GM18498 (cell line): ENCODE results near the gene ZP3.
"Not testable (repeated sequence)": the region's sequence is repeated elsewhere in the genome, so short reads cannot be mapped to it uniquely, and the experiment has no call there.

Source experiments
- ATAC-seq: cut with Tn5 transposase; IDR thresholded peaks from one replicate; pipeline ENCODE4 v1.9.1; 2021; ENCODE audit warnings: mild to moderate bottlenecking, moderate library complexity; ENCODE audit not compliant: unreplicated experiment

The ZP3 gene

DNA sequence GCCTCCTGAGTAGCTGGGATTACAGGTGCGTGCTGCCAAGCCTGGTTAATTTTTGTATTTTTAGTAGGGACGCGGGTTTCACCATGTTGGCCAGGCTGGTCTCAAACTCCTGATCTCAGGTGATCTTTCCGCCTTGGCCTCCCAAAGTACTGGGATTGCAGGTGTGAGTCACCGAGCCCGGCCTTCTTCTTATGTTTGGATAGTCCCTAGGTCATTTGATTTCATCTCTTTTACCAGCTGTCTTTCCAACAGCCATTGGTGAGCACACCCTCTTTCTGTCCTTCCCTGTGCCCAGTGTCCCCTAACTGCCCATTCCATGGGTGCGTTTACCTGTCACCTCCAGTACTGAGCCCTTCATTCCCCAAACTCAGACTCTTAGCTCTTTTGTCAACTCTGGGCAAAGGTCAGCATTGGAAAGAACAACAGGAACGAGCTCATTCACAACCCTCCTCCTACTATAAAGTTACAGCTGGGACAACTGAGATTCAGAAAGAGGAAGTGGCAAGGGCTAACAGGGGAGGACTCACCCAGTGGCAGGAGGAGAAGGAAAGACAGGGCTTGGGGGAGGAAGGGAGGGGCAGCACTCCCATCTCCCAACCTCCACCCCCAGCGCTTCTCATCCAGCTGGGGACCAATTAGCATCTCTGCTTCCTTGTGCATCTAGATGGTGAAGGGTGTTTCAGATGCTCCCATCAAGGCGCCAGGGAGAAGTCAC, 20.8 kb upstream of the ZP3 start:
- peak; percentile 59 for ATAC-seq

DNA sequence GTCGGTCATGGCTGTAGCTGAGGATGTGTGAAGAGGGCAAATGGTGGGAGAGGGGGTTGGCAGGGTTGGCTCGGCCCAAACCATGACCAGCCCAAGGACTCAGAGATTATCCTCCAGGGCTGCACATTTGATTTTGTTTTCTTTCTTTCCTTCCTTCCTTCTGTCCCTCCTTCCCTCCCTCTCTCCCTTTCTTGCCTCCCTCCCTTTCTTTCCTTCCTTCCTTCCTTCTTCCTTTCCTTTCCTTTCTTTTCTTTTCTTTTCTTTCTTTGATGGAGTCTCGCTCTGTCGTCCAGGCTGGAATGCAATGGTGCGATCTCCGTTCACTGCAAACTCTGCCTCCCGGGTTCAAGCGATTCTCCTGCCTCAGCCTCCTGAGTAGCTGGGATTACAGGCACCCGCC, 19.0 kb upstream of the ZP3 start:
- ATAC-seq = no peak

DNA sequence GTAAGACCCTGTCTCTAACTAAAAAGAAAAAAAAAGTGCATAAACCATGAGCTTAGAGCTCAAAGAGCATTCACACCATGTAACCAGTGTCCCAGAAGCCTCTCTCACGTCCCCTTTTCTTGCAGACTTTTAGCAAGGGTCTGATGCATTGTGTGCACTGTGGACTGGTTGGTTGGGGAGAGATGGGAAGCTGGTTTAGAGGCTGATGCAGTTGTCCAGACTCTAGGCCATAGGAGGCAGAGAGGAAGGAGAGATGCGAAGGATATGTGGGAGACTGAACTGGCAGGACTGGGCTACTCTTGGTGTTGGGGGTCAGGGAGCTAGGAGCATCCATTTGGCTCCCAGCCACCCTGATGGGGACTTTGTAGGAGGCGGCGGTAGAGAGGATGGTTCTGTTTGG, 17.0 kb upstream of the ZP3 start:
- no peak for ATAC-seq

DNA sequence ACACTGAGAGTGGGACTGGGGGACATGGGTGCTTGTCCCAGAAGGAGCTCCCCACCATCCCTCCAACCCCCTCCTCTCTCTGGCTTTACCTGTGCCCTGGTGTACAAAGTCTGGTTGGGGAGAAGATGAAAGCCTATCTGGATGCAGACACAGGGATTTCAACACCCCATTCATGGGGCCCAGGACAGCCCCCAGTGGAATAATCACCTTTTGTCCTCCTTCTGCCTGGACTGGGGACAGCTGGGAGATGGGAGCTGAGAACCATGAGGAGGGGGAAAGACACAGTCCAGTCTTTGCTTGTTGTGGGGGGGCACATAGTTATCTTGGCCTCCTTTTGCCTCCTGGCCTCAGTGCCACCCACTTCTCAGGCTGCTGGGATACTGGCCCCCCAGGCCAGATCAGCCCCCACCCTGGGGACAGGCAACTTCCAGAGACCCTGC, 16.6 kb upstream of the ZP3 start:
- no peak for ATAC-seq

DNA sequence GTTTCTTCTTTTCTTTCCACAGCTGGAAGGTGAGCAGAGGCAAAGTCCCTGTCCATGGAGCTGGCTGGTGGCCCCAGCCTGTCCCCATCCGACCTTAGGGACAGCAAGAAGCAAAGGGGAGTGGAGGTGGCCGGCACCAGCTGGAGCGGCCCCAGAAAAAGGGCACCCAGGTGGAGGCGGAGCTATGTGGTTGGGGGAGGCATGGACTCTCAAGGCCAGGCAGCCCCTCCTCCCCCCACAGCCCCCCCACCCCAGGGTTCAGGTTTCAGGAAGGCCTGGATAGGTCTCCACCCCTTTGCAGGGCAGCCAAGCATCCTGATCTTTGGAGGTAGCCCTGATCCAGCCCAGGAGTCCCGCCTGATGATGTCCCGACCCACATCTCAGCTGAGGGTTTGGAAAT, 15.2 kb upstream of the ZP3 start, which contains the start of gene SSC4D:
TSS of gene SSC4D (minus strand) at position 161 of the 400 bp plus-strand sequence. CDS start 5,258 bp downstream, outside the sequence.
- no peak for ATAC-seq

DNA sequence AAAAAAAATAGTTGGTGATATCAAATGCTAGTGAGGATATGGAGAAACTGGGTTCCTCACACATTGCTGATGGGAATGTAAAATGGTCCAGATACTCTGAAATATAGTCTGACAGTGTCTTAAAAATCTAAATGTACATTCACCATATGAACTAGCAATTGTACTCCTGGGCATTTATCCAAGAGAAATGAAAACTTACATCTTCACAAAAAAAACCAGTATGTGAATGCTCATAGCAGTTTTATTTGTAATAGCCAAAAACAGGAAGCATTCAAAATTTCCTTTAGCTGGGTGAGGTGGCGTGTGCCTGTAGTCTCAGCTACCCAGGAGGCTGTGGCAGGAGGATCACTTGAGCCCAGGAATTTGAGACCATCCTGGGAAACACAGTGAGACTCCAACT, 13.1 kb upstream of the ZP3 start:
- ATAC-seq = no peak

DNA sequence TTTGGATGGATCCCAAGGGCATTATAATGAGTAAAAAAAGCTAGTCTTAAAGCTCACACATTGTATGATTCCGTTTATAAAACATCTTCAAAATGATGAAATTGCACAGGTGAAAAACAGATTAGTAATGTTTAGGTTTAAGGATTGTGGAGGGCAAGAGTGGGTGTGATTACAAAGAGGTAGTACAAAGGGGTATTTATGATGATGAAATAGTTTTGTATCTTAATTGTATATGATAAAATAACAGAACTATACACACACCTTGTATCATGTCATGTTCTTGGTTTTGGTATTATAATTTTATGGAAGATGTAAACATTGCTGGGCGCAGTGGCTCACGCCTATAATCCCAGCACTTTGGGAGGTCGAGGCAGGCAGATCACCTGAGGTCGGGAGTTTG, 12.5 kb upstream of the ZP3 start:
- ATAC-seq = no peak

DNA sequence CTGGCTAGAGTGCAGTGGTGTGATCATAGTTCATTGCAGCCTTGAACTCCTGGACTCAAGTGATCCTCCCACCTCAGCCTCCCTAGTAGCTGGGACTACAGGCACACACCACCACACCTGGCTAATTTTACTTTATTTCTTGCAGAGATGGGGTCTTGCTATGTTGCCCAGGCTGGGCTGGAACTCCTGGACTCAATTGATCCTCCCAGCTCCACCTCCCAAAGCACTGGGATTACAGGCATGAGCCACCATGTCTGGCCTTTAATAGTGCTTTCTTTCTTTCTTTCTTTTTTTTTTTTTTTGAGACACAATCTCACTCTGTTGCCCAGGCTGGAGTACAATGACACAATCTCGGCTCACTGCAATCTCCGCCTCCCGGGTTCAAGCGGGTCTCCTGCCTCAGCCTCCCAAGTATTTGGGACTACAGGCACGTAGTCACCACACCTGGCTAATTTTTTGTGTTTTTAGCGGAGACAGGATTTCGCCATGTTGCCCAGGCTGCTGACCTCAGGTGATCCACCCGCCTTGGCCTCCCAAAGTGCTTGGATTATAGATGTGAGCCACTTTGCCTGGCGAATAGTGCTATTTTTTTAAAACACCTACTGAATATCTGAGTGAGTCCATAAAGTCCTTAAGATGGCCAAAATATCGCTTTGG, 7.0 kb upstream of the ZP3 start:
- ATAC-seq = not testable (repeated sequence)

DNA sequence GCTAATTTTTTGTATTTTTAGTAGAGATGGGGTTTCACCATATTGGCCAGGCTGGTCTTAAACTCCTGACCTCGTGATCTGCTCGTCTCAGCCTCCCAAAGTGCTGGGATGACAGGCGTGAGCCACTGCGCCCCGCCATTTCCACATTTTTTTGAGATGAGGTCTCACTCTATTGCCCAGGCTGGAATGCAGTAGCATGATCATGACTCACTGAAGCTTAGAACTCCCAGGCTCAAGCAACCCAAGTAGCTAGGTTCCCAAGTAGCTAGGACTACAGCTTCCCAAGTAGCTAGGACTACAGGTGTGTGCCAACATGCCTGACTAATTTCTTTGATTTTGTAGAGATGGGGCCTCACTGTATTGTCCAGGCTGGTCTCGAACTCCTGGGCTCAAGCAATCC, 3.7 kb upstream of the ZP3 start:
- not testable (repeated sequence) for ATAC-seq

DNA sequence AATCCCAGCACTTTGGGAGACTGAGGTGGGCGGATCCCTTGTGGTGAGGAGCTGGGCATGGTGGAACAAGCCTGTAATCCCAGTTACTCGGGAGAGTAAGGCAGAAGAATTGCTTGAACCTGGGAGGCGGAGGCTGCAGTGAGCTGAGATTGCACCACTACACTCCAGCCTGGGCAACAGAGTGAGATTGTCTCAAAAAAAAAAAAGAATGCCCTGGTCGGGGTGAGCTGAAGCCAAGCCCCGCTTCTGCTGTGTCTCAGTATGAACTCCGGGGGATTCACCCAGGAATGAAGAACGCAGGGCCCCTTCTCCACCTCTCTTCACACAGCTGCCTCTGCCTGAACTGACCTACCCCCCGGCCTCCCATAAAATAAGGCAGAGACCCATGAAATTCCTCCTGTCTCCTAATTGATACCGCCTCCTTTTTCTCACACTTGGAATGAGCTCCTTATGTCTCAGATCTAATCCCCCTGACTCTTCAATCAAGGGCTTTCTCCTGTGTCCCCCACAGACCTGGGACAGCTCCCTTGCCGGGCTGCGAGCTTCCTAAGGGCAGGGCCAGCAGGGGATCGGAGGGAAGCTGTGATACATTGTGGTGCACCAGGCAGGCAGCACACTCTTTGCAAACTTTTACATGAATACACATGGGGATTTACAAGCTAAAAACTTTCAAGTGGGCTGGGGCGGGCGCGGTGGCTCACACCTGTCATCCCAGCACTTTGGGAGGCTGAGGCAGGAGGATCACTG, 911 bp upstream of the ZP3 start:
- no peak for ATAC-seq

DNA sequence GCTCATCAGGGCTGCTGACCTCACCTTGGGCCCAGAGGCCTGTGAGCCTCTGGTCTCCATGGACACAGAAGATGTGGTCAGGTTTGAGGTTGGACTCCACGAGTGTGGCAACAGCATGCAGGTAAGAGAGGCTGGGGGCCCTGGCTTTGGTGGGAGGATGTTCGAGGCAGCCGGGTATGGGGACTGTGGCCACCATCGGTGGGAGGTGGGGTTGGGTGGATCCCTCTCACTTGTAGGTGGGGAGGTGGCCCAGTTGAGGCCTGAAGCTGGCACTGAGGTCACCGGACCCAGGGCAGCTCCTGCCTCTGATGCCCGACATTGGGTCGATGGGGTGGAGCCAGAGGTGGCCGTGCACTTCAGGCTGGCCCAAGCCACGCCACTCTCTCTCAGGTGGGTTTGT, 406 bp downstream of the ZP3 start:
- ATAC-seq = no peak

DNA sequence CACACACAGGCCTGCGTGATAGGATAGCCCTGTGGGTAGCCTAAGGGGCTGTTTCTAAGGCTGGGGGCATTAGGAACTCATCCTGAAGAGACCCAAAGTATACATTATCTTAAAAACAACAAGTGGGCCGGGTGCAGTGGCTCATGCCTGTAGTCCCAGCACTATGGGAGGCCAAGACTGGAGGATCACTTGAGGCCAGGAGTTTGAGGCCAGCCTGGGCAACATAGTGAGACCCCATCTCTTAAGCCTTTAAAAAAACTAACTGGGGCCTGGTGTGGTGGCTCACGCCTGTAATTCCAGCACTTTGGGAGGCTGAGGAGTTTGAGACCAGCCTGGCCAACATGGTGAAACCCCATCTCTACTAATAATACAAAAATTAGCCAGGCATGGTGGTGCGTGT, 808 bp downstream of the ZP3 start:
- ATAC-seq = not testable (repeated sequence)

DNA sequence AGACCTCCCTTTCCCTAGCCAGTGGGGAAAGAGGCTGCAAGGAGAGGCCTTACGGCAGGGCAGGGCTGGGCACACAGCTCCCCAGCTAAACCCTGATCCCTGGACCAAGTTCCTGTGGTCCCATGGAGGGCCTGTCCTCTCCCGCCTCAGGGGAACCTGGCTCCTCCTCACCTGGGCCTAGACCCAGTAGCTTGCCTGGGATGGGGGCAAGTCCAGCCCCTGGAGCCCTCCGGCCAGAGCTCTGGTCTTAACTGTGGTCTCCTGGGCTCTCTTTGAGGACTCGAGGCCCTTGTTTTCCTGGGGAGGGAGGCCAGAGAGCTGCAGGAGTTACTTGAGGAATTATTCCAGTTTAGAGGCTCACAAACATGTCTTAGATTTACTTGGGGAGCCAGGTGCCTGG, 1.5 kb downstream of the ZP3 start:
- no peak for ATAC-seq

DNA sequence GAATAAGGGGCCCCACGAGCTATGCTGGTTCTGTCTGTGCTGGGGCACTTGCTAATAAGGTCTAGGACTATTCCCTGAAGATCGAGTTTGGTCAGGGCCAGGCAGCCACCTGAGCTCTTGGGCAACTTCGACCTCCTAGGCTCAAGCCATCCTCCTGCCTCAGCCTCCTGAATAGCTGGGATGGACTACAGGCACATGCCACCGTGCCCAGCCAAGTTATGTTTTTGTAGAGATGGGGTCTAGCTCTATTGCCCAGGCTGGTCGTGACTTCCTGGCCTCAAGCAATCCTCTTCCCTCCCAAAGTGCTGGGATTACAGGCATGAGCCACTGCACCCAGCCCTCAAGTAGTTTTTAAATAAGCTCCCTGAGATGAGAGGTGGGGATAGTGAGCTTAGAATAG, 2.9 kb downstream of the ZP3 start:
- ATAC-seq = no peak

DNA sequence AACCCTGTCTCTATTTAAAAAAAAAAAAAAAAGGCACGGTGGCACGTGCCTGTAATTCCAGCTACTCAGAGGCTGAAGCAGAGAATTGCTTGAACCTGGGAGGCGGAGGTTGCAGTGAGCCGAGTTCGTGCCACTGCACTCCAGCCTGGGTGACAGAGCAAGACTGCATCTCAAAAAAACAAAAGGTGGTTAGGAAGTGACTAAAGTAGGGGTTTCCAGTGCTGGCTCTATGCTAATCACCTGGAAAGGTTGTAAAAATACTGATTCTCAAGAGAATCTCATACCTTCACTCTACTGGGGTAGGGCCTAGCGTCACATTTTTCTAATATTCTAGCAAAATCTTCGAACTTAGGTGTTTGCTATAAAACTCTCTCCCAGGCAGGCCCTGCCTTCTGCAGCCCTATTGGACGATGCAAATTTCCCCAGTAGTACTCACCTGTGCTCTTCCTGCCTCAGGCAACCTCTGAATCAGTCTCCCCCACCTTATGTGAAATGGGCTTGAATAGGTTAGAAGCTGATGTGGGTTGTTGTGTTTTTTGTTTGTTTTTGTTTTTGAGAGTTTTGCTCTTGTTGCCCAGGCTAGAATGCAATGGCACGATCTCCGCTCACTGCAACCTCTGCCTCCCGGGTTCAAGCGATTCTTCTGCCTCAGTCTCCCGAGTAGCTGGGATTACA, 3.5 kb downstream of the ZP3 start:
- ATAC-seq = no peak

DNA sequence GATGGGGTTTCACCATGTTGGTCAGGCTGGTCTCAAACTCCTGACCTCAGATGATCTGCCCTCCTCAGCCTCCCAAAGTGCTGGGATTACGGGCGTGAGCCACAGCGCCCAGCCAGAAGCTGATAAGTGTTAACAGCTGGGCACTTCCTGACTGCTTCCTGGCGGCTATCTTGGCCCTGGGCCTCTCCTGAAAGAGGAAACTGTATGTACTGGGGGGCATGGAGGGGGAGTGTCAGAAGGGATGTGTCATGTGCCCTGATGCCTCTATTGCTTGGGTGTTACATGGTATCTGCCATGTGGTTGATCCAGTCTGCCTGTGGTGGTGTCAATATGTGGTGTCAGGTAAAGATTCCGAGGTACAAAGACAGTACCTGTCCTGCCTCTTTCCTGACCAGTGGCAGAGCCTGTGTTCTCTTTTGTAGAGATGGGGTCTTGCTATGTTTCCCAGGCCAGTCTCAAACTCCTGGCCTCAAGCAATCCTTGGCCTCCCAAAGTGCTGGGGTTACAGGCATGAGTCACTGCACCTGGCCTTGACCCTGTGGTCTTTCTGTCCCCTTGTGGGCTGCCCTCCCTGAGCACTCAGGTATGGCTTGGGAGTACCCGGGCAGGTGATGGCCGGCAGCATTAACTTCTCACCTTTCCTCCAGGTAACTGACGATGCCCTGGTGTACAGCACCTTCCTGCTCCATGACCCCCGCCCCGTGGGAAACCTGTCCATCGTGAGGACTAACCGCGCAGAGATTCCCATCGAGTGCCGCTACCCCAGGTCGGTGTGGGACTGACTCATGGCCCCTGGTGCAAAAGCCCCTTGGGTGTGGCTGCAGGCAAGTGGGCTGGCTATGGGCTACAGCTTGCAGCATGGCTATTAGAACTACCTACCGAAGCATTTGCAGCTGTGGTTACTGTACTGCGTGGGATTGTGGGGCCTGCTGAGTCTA, 4.4 kb downstream of the ZP3 start:
- ATAC-seq = no peak

DNA sequence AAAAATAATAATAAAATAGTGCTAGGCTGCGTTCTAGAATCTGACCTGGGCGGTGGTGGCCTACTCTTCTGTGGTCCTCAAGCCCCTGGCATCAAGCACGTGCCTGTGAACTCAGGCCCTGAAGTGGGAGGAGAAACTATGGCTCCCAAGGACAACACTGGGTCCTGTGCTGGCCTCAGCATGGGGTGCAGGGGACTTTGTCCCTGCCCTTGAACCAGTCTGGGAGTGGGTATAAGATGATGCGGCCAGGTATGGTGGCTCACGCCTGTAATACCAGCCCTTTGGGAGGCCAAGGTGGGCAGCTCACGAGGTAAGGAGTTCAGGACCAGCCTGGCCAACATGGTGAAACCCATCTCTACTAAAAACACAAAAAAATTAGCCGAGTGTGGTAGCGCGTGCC, 5.5 kb downstream of the ZP3 start:
- no peak for ATAC-seq

DNA sequence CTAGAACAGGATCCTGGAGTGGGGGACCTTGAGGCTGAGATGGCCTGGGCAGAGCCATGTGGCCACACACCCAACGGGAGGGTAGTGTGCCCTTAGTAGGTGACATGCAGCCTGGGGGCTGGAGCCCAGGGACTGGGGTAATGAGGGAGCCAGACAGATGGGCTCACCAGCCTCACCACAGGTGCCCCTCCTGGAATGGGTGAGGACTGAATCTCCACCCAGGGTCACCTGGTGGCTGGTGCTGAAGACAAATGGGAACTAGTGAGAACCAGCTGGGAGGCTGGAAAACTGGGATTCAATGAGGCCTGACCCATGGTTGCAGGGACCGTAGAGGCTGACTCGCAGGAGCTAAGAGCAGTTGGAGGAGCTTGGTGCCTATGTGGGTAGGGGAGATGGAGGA, 6.1 kb downstream of the ZP3 start:
- no peak for ATAC-seq

DNA sequence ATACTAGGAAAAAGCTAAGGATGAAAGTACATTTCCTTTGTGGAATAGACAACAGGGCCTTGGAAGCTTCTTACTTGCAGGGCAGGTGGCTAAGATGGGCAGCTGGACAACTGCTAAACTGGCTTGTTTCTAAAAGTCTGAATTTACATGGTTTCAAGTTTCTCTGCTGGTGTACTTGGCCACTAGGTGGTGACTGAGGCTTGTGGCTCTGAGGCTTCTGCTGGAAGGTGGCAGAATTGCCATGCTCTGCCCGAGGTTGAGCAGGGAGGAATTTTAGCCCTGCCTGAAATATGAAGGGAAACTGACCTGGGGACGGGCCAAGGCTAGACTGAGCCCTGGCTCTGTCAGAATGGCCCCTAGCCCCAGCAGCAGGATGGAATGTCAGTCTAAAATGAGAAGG, 13.1 kb downstream of the ZP3 start:
- peak; percentile 70 for ATAC-seq
